ENCODE data around the gene NOL3.

Gene NOL3

DNA sequence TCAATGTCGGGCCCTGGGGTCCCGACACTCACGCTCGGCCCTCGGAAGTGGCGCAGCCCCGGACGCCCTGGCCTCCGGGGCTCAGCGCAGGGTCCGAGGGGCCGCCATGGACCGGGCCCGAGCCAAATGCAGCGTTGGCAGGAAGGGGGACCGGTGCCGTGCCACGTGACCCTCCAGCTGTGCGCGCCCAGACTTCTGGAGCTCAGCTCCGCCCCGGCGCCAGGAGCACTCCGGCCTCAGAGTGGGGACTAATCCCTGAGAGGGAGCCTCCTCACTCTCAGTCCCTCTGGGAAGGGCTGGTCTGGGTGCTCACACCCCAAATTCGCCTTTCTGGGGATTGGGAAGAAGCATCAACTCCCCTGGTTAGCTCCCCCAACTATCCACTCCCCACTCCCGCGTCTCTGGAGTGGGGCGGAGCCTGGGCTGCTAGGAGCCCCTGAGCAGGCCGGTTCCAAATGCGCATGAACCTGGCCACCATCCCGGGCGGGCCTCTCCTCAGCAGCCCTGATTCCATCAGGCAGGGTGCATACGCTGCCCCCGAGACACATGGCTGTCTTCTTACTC is 19.4 kb upstream of the NOL3 start, which contains the start of gene B3GNT9:
Gene B3GNT9, minus strand, starts transcription at position 166 of the 564 bp plus-strand sequence. CDS start 513 bp downstream, outside the sequence.
- no peak for TF ChIP-seq EZH2phosphoT487 (IDR thresholded peaks at IDR 0.05; ENCODE audit: borderline replicate concordance)
- TF ChIP-seq, protein P1, sequence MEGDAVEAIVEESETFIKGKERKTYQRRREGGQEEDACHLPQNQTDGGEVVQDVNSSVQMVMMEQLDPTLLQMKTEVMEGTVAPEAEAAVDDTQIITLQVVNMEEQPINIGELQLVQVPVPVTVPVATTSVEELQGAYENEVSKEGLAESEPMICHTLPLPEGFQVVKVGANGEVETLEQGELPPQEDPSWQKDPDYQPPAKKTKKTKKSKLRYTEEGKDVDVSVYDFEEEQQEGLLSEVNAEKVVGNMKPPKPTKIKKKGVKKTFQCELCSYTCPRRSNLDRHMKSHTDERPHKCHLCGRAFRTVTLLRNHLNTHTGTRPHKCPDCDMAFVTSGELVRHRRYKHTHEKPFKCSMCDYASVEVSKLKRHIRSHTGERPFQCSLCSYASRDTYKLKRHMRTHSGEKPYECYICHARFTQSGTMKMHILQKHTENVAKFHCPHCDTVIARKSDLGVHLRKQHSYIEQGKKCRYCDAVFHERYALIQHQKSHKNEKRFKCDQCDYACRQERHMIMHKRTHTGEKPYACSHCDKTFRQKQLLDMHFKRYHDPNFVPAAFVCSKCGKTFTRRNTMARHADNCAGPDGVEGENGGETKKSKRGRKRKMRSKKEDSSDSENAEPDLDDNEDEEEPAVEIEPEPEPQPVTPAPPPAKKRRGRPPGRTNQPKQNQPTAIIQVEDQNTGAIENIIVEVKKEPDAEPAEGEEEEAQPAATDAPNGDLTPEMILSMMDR (conservative IDR thresholded peaks at IDR 0.05; ENCODE audit: low read length), result no peak
- H3K9me3 ChIP-seq (ENCODE audit: insufficient read depth, low read depth, low read length), result no peaks in the 10 kb centered on the region
- H3K4me3 ChIP-seq (ENCODE audit: low read length, poor library complexity, severe bottlenecking), result peak within 1 kb of the TSS; percentile 71
- H3K9ac ChIP-seq (ENCODE audit: low read depth, low read length, poor library complexity, severe bottlenecking), result peak within 1 kb of the TSS; percentile 46
- no peaks in the 10 kb centered on the region for H3K79me2 ChIP-seq (ENCODE audit: insufficient read depth, low read length)
- no peaks in the 10 kb centered on the region for H3K9me2 ChIP-seq (replicated peaks; ENCODE audit: low read depth, low read length)
- H3K27me3 ChIP-seq (ENCODE audit: insufficient read depth, low read length, poor library complexity, severe bottlenecking), result no peaks in the 10 kb centered on the region
- peaks cover 3% of the 10 kb centered on the region for H3K4me1 ChIP-seq (ENCODE audit: insufficient read depth, low read length, poor library complexity, severe bottlenecking)
- peaks cover 27% of the 10 kb centered on the region; the same call in 1 of the 2 replicates for H3K36me3 ChIP-seq (ENCODE audit: insufficient read depth, low read length)
- H4K20me1 ChIP-seq (ENCODE audit: insufficient read depth, low read length, poor library complexity, severe bottlenecking), result peaks cover under 1% of the 10 kb centered on the region
- H2AFZ ChIP-seq (ENCODE audit: low read length), result 0 out of 2 replicates have a peak within 1 kb of the TSS, but pooled peaks have one; percentile 27
- H3K4me2 ChIP-seq (ENCODE audit: low read depth, low read length, poor library complexity, severe bottlenecking), result peak within 1 kb of the TSS; percentile 63
- H3F3A ChIP-seq (ENCODE audit: low read depth), result no peaks in the 10 kb centered on the region

DNA sequence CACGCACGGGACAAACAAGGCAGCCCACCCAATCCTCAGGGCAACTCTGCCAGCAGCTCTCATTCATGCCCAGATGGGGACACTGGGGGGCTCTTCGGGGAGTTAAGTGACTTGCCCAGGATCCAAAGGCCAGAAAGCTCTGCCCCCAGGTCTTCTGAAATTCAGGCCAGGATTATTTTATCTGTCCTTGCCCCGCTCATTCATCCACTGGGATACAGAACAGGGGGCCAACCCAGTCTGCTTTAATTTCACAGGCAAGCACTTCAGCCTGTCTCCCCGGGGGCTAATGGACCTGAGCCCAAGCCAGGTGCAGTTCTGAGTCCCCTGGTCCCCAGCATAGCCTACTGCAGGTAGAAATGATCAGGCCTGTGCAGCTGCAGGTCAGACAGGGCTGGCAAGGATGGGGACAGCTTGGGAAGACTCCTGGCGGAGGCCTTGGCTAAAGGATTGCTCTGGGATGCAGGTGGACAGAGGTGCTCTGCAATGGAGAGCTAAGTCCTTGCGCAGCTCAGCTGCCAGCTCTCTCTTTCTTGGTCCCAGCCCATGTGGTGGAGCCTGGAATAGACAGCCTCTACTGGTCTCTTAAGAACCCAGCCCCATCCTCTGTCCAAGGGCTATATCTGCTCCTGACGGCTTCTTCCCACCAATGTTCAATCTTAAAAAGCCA is 18.8 kb upstream of the NOL3 start:
- peaks cover 3% of the 10 kb centered on the region for H4K20me1 ChIP-seq (ENCODE audit: insufficient read depth, low read length, poor library complexity, severe bottlenecking)
- no peak overlapping the region for H3K9ac ChIP-seq (ENCODE audit: low read depth, low read length, poor library complexity, severe bottlenecking)
- H3K9me2 ChIP-seq (replicated peaks; ENCODE audit: low read depth, low read length), result no peaks in the 10 kb centered on the region
- peaks cover 21% of the 10 kb centered on the region; the same call in 1 of the 2 replicates for H3K36me3 ChIP-seq (ENCODE audit: insufficient read depth, low read length)
- no peak overlapping the region for H2AFZ ChIP-seq (ENCODE audit: low read length)
- H3K9me3 ChIP-seq (ENCODE audit: insufficient read depth, low read depth, low read length), result no peaks in the 10 kb centered on the region
- peaks cover 3% of the 10 kb centered on the region for H3K4me1 ChIP-seq (ENCODE audit: insufficient read depth, low read length, poor library complexity, severe bottlenecking)
- TF ChIP-seq, protein P1 (conservative IDR thresholded peaks at IDR 0.05; ENCODE audit: low read length), result no peak
- TF ChIP-seq EZH2phosphoT487 (IDR thresholded peaks at IDR 0.05; ENCODE audit: borderline replicate concordance), result no peak
- peak overlapping the region; percentile 63 for H3K4me2 ChIP-seq (ENCODE audit: low read depth, low read length, poor library complexity, severe bottlenecking)
- peak overlapping the region; percentile 71 for H3K4me3 ChIP-seq (ENCODE audit: low read length, poor library complexity, severe bottlenecking)
- no peaks in the 10 kb centered on the region for H3F3A ChIP-seq (ENCODE audit: low read depth)
- no peaks in the 10 kb centered on the region for H3K79me2 ChIP-seq (ENCODE audit: insufficient read depth, low read length)
- H3K27me3 ChIP-seq (ENCODE audit: insufficient read depth, low read length, poor library complexity, severe bottlenecking), result no peaks in the 10 kb centered on the region

DNA sequence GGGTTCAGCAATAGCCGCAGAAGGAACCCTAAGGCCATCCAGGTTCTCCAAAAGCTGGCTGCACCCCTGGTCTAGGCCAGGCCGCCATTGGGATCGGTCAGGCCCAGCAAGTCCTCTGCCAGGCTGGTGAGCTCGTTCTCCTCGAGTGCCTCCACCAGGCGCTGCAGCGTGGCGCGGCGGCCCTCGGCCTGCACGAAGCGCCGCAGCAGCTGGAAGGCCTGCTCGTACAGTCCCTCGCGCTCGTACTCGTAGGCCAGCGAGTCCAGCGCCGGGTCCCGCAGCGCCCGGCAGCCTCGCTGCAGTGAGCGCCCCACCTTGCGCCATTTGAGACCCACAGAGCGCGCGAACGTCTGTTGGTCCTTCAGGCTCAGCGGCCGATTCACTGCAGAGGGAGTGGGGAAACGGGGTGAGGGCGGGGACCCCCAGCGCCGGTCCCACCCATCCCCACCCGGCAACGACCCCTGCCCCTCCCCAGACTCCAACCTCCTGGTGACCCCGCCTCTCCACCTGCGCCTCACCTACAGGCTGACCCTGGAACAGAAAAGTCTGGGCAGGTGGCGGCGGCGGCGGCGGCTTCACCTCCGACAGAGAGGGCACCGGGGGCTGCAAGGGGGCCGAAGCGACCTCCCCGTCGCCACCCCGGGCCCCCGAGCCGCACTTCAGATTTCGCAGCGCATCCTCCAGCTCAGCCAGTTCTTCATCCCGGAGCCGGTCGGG is 15.6 kb upstream of the NOL3 start:
- peaks cover 6% of the 10 kb centered on the region for H4K20me1 ChIP-seq (ENCODE audit: insufficient read depth, low read length, poor library complexity, severe bottlenecking)

More for the DNA sequence above, 15.6 kb upstream of the NOL3 start:
- Histone ChIP-seq H3K36me3 (ENCODE audit: insufficient read depth, low read length) (no peaks in the 10 kb centered on the region), H3F3A (ENCODE audit: low read depth) (no peaks in the 10 kb centered on the region), H3K9ac (ENCODE audit: low read depth, low read length, poor library complexity, severe bottlenecking) (no peak overlapping the region), H3K27me3 (ENCODE audit: insufficient read depth, low read length, poor library complexity, severe bottlenecking) (no peaks in the 10 kb centered on the region), H3K9me3 (ENCODE audit: insufficient read depth, low read depth, low read length) (no peaks in the 10 kb centered on the region), H3K4me2 (ENCODE audit: low read depth, low read length, poor library complexity, severe bottlenecking) (peak overlapping the region; percentile 52), H2AFZ (ENCODE audit: low read length) (no peak overlapping the region), H3K4me1 (ENCODE audit: insufficient read depth, low read length, poor library complexity, severe bottlenecking) (peaks cover 14% of the 10 kb centered on the region), H3K79me2 (ENCODE audit: insufficient read depth, low read length) (peaks cover 5% of the 10 kb centered on the region; the same call in 1 of the 2 replicates), H3K9me2 (replicated peaks; ENCODE audit: low read depth, low read length) (no peaks in the 10 kb centered on the region), H3K4me3 (ENCODE audit: low read length, poor library complexity, severe bottlenecking) (no peak overlapping the region)
- TF ChIP-seq EZH2phosphoT487 (IDR thresholded peaks at IDR 0.05; ENCODE audit: borderline replicate concordance), result no peak
